ENCODE measurements around the gene PSD2.

Gene PSD2

GRCh38 chr5:139806111-139806510, 10.5 kb downstream of the PSD2 start:
- peaks cover 71% of the 10 kb centered on the region for H3K27me3 ChIP-seq (ENCODE audit: insufficient read depth, low read length)
- no peak overlapping the region for H3K27ac ChIP-seq (ENCODE audit: low read depth, low read length)
- H3K4me1 ChIP-seq (ENCODE audit: control insufficient read depth, insufficient read depth, low read length, unreplicated experiment) = no peaks in the 10 kb centered on the region
- no peaks in the 10 kb centered on the region for H3K79me2 ChIP-seq (ENCODE audit: control insufficient read depth, insufficient read depth, low read length, unreplicated experiment)
- no peak overlapping the region for H2AFZ ChIP-seq (ENCODE audit: low read length, unreplicated experiment)
- no peak overlapping the region for H3K4me3 ChIP-seq (ENCODE audit: low read depth, low read length)
- H3K36me3 ChIP-seq (ENCODE audit: insufficient read depth, low read length) = no peaks in the 10 kb centered on the region

GRCh38 chr5:139806726-139807646, 11.4 kb downstream of the PSD2 start:
- H2AFZ ChIP-seq (ENCODE audit: low read length, unreplicated experiment) = no peak overlapping the region
- H3K27ac ChIP-seq (ENCODE audit: low read depth, low read length) = no peak overlapping the region
- H3K36me3 ChIP-seq (ENCODE audit: insufficient read depth, low read length) = no peaks in the 10 kb centered on the region
- H3K79me2 ChIP-seq (ENCODE audit: control insufficient read depth, insufficient read depth, low read length, unreplicated experiment) = no peaks in the 10 kb centered on the region
- H3K4me3 ChIP-seq (ENCODE audit: low read depth, low read length) = no peak overlapping the region
- peaks cover 65% of the 10 kb centered on the region for H3K27me3 ChIP-seq (ENCODE audit: insufficient read depth, low read length)
- H3K4me1 ChIP-seq (ENCODE audit: control insufficient read depth, insufficient read depth, low read length, unreplicated experiment) = no peaks in the 10 kb centered on the region

GRCh38 chr5:139807647-139808030, 12.0 kb downstream of the PSD2 start:
- H2AFZ ChIP-seq (ENCODE audit: low read length, unreplicated experiment) = no peak overlapping the region
- H3K79me2 ChIP-seq (ENCODE audit: control insufficient read depth, insufficient read depth, low read length, unreplicated experiment) = no peaks in the 10 kb centered on the region
- no peaks in the 10 kb centered on the region for H3K4me1 ChIP-seq (ENCODE audit: control insufficient read depth, insufficient read depth, low read length, unreplicated experiment)
- H3K27me3 ChIP-seq (ENCODE audit: insufficient read depth, low read length) = peaks cover 63% of the 10 kb centered on the region
- no peak overlapping the region for H3K27ac ChIP-seq (ENCODE audit: low read depth, low read length)
- no peaks in the 10 kb centered on the region for H3K36me3 ChIP-seq (ENCODE audit: insufficient read depth, low read length)
- H3K4me3 ChIP-seq (ENCODE audit: low read depth, low read length) = no peak overlapping the region

GRCh38 chr5:139808481-139809330, 13.1 kb downstream of the PSD2 start:
- H3K4me3 ChIP-seq (ENCODE audit: low read depth, low read length) = no peak overlapping the region
- no peaks in the 10 kb centered on the region for H3K4me1 ChIP-seq (ENCODE audit: control insufficient read depth, insufficient read depth, low read length, unreplicated experiment)
- H3K27me3 ChIP-seq (ENCODE audit: insufficient read depth, low read length) = peaks cover 62% of the 10 kb centered on the region
- no peaks in the 10 kb centered on the region for H3K79me2 ChIP-seq (ENCODE audit: control insufficient read depth, insufficient read depth, low read length, unreplicated experiment)
- H2AFZ ChIP-seq (ENCODE audit: low read length, unreplicated experiment) = no peak overlapping the region
- no peak overlapping the region for H3K27ac ChIP-seq (ENCODE audit: low read depth, low read length)
- H3K36me3 ChIP-seq (ENCODE audit: insufficient read depth, low read length) = no peaks in the 10 kb centered on the region

GRCh38 chr5:139809331-139809810, 13.8 kb downstream of the PSD2 start:
- H3K79me2 ChIP-seq (ENCODE audit: control insufficient read depth, insufficient read depth, low read length, unreplicated experiment) = no peaks in the 10 kb centered on the region
- H3K4me1 ChIP-seq (ENCODE audit: control insufficient read depth, insufficient read depth, low read length, unreplicated experiment) = no peaks in the 10 kb centered on the region
- no peak overlapping the region for H3K4me3 ChIP-seq (ENCODE audit: low read depth, low read length)
- H3K36me3 ChIP-seq (ENCODE audit: insufficient read depth, low read length) = no peaks in the 10 kb centered on the region
- peaks cover 58% of the 10 kb centered on the region for H3K27me3 ChIP-seq (ENCODE audit: insufficient read depth, low read length)
- H2AFZ ChIP-seq (ENCODE audit: low read length, unreplicated experiment) = no peak overlapping the region
- no peak overlapping the region for H3K27ac ChIP-seq (ENCODE audit: low read depth, low read length)

GRCh38 chr5:139810341-139811273, 15.0 kb downstream of the PSD2 start:
- Histone ChIP-seq H3K36me3 (ENCODE audit: insufficient read depth, low read length) (no peaks in the 10 kb centered on the region), H3K4me1 (ENCODE audit: control insufficient read depth, insufficient read depth, low read length, unreplicated experiment) (no peaks in the 10 kb centered on the region), H3K4me3 (ENCODE audit: low read depth, low read length) (no peak overlapping the region), H2AFZ (ENCODE audit: low read length, unreplicated experiment) (no peak overlapping the region), H3K79me2 (ENCODE audit: control insufficient read depth, insufficient read depth, low read length, unreplicated experiment) (no peaks in the 10 kb centered on the region), H3K27ac (ENCODE audit: low read depth, low read length) (no peak overlapping the region), H3K27me3 (ENCODE audit: insufficient read depth, low read length) (peaks cover 58% of the 10 kb centered on the region)

GRCh38 chr5:139811274-139811607, 15.6 kb downstream of the PSD2 start:
- H3K79me2 ChIP-seq (ENCODE audit: control insufficient read depth, insufficient read depth, low read length, unreplicated experiment) = no peaks in the 10 kb centered on the region
- H3K27ac ChIP-seq (ENCODE audit: low read depth, low read length) = no peak overlapping the region
- no peak overlapping the region for H3K4me3 ChIP-seq (ENCODE audit: low read depth, low read length)
- peaks cover 56% of the 10 kb centered on the region for H3K27me3 ChIP-seq (ENCODE audit: insufficient read depth, low read length)
- no peak overlapping the region for H2AFZ ChIP-seq (ENCODE audit: low read length, unreplicated experiment)
- no peaks in the 10 kb centered on the region for H3K4me1 ChIP-seq (ENCODE audit: control insufficient read depth, insufficient read depth, low read length, unreplicated experiment)
- H3K36me3 ChIP-seq (ENCODE audit: insufficient read depth, low read length) = no peaks in the 10 kb centered on the region

- Histone ChIP-seq H3K27me3 (ENCODE audit: insufficient read depth, low read length) (peaks cover 59% of the 10 kb centered on the region), H3K4me3 (ENCODE audit: low read depth, low read length) (no peak overlapping the region), H3K79me2 (ENCODE audit: control insufficient read depth, insufficient read depth, low read length, unreplicated experiment) (no peaks in the 10 kb centered on the region), H3K36me3 (ENCODE audit: insufficient read depth, low read length) (no peaks in the 10 kb centered on the region), H3K27ac (ENCODE audit: low read depth, low read length) (no peak overlapping the region), H3K4me1 (ENCODE audit: control insufficient read depth, insufficient read depth, low read length, unreplicated experiment) (no peaks in the 10 kb centered on the region), H2AFZ (ENCODE audit: low read length, unreplicated experiment) (no peak overlapping the region)
Observed at GRCh38 chr5:139812323-139812722, 16.7 kb downstream of the PSD2 start.

GRCh38 chr5:139812836-139813805, 17.5 kb downstream of the PSD2 start:
- Histone ChIP-seq H3K27ac (ENCODE audit: low read depth, low read length) (no peak overlapping the region), H3K27me3 (ENCODE audit: insufficient read depth, low read length) (peaks cover 66% of the 10 kb centered on the region), H3K4me3 (ENCODE audit: low read depth, low read length) (no peak overlapping the region), H3K36me3 (ENCODE audit: insufficient read depth, low read length) (no peaks in the 10 kb centered on the region), H2AFZ (ENCODE audit: low read length, unreplicated experiment) (no peak overlapping the region), H3K79me2 (ENCODE audit: control insufficient read depth, insufficient read depth, low read length, unreplicated experiment) (no peaks in the 10 kb centered on the region), H3K4me1 (ENCODE audit: control insufficient read depth, insufficient read depth, low read length, unreplicated experiment) (no peaks in the 10 kb centered on the region)
